ENCODE results near the gene PNPO. TPM values are rescaled to one million over a fixed set of nuclear protein-coding genes. Genes with fewer than 3 reads are reported as not detected.

PNPO gene
- 59.4 and 61.9 TPM in 2 replicates for total RNA-seq (2014; rRNA removed; shearing (Covaris generic))

GRCh38 chr17:47941246-47942095, at the start of gene PNPO:
Gene PNPO, plus strand, starts transcription at chr17:47941571. Its CDS starts 105 bp downstream, at chr17:47941676.
- peak; percentile 99 for DNase-seq (ENCODE audit: low spot score)

DNA sequence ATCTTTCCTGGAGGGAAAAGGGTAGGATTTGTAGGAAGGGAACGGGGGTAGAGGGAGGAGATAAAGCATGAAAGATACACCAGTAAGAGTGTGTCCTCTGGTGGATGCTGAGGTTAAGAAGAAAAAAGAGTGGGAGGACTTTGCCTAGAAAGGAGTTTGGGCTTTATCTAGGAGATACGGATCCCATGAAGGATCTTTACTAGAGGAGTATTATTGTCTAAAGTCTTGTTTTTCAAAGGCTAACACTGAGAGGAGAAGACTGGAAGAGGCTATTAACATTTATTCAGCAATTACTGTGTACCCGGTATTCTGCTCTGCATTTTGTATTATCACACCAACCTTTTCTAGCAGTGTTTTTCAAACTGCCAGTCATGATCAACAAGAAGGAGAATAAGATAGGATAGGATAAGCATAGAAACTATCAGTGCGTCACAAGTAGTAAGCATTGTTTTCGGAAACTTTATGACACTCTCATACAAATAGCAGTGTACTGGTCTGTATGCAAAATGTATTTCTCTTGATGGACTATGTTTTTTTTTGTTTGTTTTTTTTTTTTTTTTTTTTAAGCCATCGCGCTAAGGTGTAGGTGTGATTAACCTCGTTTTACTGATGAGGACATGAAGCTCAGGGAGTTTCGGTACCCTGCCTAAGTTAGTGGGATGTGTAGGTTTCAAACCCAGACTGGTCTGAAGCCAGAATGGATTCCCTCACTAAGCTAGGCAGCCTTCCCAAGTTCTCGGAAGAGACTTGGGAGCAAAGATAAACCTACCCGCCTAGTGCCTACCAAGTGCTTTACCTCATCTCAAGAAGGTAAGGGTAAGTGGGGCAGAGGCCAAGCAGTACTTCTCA, 46.6 kb upstream of the PNPO start:
- DNase-seq (ENCODE audit: low spot score), result no peak

- peak; percentile 22 for DNase-seq (ENCODE audit: low spot score)
These were observed 46.0 kb upstream of the PNPO start for GRCh38 chr17:47895347-47895855.

GRCh38 chr17:47895856-47896671, 45.3 kb upstream of the PNPO start, which contains the start of gene SP2:
Gene SP2, plus strand, starts transcription at chr17:47896236. Its CDS starts 51 bp downstream, at chr17:47896287.
- DNase-seq (ENCODE audit: low spot score), result peak; percentile 100

- no peak for DNase-seq (ENCODE audit: low spot score)
These were observed 44.5 kb upstream of the PNPO start for GRCh38 chr17:47896672-47897490.

- no peak for DNase-seq (ENCODE audit: low spot score)
These were observed 43.8 kb upstream of the PNPO start for GRCh38 chr17:47897561-47897960.

GRCh38 chr17:47898241-47898640, 43.1 kb upstream of the PNPO start:
- DNase-seq (ENCODE audit: low spot score), result no peak

DNA sequence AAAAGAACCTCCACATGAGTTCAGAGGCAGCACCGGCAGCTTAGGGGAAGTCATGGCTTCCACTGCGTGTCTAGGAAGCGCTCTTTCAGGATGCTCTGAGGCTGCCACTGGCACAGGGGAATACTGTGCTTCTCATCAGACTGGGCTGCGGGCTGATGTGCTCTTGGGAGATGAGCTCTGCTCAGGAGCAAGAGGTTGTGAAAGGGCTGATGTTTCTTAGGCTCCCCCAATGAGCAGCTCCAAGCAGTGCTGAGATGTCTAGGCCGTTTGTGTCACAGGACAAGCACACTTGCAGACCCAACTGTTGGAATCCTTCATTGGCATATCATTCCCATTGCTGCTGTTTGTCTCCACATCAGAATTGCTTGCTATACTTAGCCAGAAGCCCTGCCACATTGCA, 41.7 kb upstream of the PNPO start:
- DNase-seq (ENCODE audit: low spot score), result no peak

GRCh38 chr17:47901423-47901822, 39.9 kb upstream of the PNPO start:
- DNase-seq (ENCODE audit: low spot score), result no peak

GRCh38 chr17:47902039-47902744, 39.2 kb upstream of the PNPO start:
- no peak for DNase-seq (ENCODE audit: low spot score)

DNA sequence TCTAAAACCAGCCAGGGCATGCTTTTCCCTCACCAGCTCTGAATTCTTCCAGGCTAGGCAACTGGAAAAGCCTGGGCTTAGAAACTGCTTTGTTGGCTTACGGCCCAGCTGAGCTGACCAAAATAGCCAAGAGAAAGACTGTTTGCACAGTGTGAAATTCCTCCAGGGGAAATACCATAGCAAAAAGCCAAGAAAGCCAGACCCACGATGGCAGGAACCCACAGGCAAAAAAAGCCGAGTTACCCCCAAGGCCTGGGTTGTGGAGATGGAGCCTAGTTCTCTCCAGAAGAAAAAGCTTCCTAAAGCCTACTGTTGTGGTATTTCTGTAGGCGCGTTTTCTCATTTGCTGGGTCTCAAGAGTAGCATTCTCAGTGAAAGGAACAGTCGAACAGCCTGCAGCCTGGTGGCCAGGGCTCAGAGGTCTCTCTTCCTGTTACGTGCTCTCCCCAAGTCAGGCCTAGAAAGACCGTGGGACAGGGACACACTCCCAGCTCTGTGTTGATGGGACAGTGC, 36.1 kb upstream of the PNPO start:
- DNase-seq (ENCODE audit: low spot score), result peak; percentile 53

GRCh38 chr17:47906443-47906842, 34.9 kb upstream of the PNPO start:
- DNase-seq (ENCODE audit: low spot score), result no peak

GRCh38 chr17:47907932-47908562, 33.3 kb upstream of the PNPO start:
- no peak for DNase-seq (ENCODE audit: low spot score)

GRCh38 chr17:47913050-47913449, 28.3 kb upstream of the PNPO start:
- DNase-seq (ENCODE audit: low spot score), result no peak

DNA sequence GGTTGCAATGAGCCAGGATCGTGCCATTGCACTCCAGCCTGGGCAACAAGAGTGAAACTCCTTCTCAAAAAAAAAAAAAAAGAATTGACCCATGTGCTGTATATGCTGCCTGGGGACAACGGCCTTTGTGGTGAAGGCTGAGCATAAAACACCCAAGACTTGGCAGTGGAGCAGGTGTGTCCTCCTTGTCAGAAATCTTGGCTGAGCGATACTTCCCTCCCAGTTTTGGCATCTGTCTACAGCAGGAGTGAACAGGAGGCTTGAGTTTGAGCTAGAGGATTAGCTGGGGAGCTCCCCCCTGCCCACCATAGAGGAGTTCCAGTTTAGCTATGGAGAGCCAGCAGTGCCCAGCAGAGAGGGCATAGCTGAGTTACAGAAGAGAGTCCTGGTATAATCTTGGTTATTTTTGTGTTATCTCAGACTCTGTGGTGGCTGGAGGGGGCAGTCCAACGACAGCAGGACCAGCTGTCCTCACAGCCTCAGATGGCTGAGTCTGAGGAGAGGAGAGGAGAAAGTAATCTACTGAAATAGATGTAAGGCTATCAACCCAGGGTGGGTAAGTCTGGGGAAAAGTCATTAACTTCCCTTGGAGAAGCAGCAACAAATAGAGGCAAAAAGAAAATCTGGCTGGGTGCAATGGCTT, 26.9 kb upstream of the PNPO start:
- DNase-seq (ENCODE audit: low spot score), result no peak

DNA sequence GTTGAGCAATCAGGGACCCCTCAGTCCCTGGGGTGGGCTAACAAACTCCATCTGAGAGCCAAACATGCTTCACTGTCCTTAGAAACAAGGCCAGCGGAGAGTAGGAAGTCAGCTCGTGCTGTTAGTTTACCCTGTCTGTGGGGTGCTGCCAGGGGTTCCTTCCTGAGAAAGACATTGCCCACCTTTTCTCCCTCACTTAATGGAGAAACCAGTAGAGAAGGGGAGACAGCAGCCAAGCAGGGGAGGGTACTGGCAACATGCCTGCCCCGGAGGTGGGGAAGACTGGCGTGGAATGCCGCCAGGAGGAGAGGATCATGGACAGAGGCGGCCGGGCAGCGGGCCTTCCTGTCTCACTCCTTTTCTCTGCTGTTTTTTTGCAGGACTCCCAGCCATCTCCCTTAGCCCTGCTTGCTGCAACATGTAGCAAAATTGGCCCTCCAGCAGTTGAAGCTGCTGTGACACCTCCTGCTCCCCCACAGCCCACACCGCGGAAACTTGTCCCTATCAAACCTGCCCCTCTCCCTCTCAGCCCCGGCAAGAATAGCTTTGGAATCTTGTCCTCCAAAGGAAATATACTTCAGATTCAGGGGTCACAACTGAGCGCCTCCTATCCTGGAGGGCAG, 25.5 kb upstream of the PNPO start:
- no peak for DNase-seq (ENCODE audit: low spot score)

- no peak for DNase-seq (ENCODE audit: low spot score)
These were observed 24.7 kb upstream of the PNPO start for GRCh38 chr17:47916489-47917208.

DNA sequence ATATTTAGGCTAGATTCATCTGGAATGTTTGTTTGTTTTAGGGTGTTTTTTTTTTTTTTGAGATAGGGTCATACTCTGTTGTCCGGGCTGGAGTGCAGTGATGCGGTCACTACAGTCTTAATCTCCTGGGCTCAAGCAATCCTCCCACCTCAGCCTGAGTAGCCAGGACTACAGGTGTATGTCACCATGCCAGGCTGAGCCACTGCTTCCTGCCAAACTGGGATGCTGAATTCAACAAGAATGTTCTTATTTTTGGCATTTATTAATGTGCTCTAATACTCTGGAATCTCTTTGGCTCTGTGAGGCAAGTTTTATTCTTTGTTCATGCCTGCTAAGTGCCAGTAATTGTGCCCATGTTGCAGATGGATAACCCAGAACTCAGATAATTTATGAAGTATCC, 23.8 kb upstream of the PNPO start:
- DNase-seq (ENCODE audit: low spot score), result no peak
